GM23248 (cell line): ENCODE data around the gene EEF2K.

Source experiments
- EZH2 ChIP-seq: fragments of 200-600 bp; sonication (generic); IDR thresholded peaks from 2 replicates; pipeline ENCODE4 v1.6.1; 2018; ENCODE audit warnings: antibody characterized with exemption, mild to moderate bottlenecking; ENCODE audit not compliant: insufficient read depth, poor library complexity, severe bottlenecking
- EZH2phosphoT487 ChIP-seq: fragments of 200-600 bp; sonication (generic); IDR thresholded peaks from 2 replicates; pipeline ENCODE4 v1.6.1; 2018; ENCODE audit warnings: antibody characterized with exemption, moderate library complexity, mild to moderate bottlenecking, low read depth; ENCODE audit not compliant: insufficient read depth

GRCh38 chr16:22202261-22202637 is 3.8 kb upstream of the EEF2K start:
- no peak for TF ChIP-seq EZH2
- no peak for TF ChIP-seq EZH2phosphoT487
